Heart left ventricle (tissue), 16 donors: Measurements from ENCODE around the gene ZNF451. TPM values are rescaled to one million over a fixed set of nuclear protein-coding genes. Genes with fewer than 3 reads are reported as not detected.

Source experiments
- ATAC-seq, 4 donors: fragments of 200-7000 bp; cut with Tn5 transposase; one replicate each; pipeline ENCODE4 v1.9.1; 2020 to 2022; ENCODE audit warnings: moderate library complexity in 4 of 4, mild to moderate bottlenecking in 3 of 4, moderate number of reproducible peaks in 1 of 4
- DNase-seq, 5 donors: peaks; one replicate each; pipeline ENCODE4 v3.0.0-alpha.2; 2020
- H3K27ac ChIP-seq, 12 donors: fragments of 200-600 bp; sonication (generic) in 4 of 12; one replicate each; pipeline versions ENCODE4 v1.5.0 to v1.8.0; 2016 to 2022; ENCODE audit warnings: mild to moderate bottlenecking in 2 of 12
- H3K27me3 ChIP-seq, 9 donors: fragments of 200-600 bp; sonication (generic) in 2 of 9; one replicate each; pipeline versions ENCODE4 v1.5.1 to v1.8.0; 2016 to 2022; ENCODE audit warnings: mild to moderate bottlenecking in 3 of 9
- H3K36me3 ChIP-seq, 9 donors: fragments of 200-600 bp; sonication (generic) in 2 of 9; one replicate each; pipeline versions ENCODE4 v1.5.0 to v1.8.0; 2018 to 2022; ENCODE audit warnings: mild to moderate bottlenecking in 2 of 9
- H3K4me1 ChIP-seq, 12 donors: fragments of 200-600 bp; sonication (generic) in 4 of 12; one replicate each; pipeline versions ENCODE4 v1.5.0 to v1.8.0; 2016 to 2022; ENCODE audit warnings: mild to moderate bottlenecking in 3 of 12
- H3K4me3 ChIP-seq, 12 donors: fragments of 200-600 bp; sonication (generic) in 4 of 12; one replicate each; pipeline versions ENCODE4 v1.5.0 to v1.8.0; 2017 to 2022; ENCODE audit warnings: mild to moderate bottlenecking in 9 of 12, moderate library complexity in 4 of 12
- H3K9me3 ChIP-seq, 12 donors: fragments of 200-600 bp; sonication (generic) in 4 of 12; one replicate each; pipeline versions ENCODE4 v1.5.0 to v1.8.0; 2016 to 2022; ENCODE audit warnings: mild to moderate bottlenecking in 1 of 12
- POLR2A ChIP-seq, 2 donors: fragments of 450-650 bp; IDR thresholded peaks; one replicate each; pipeline ENCODE4 v1.6.1; 2017; ENCODE audit warnings: antibody characterized with exemption in 2 of 2, mild to moderate bottlenecking in 2 of 2, moderate library complexity in 2 of 2
- WGBS, 4 donors: extraction: QIAGEN DNeasy Blood & Tissue Kit in 2 of 4; methylation state at CpG; one replicate each; pipeline versions ENCODE4 v1.1.5 to v1.1.7; 2013 to 2018; 5-methylcytosine and 5-hydroxymethylcytosine counted together
- intact Hi-C, 10 donors: fragments of 100-400 bp; cut with DNase I; formaldehyde crosslinking; loops; one replicate each; pipeline versions ENCODE4 v1.11.1 to v1.14.2; 2022
- polyA plus RNA-seq, 2 donors: library from polyadenylated mRNA; stranded (reverse); fragments of 200-250 nt; gene quantifications; one replicate each; pipeline ENCODE4 v1.2.3, GENCODE V29; 2013
- total RNA-seq, 9 donors: library from RNA; depleted of rRNA in 2 of 9; stranded (reverse); fragments of >200 nt in 2 of 9; fragmentation: NEBNext Ultra II Directional in 3 of 9; extraction: Animal tissue kit (Norgen Biotek cat#: 25700) in 3 of 9; gene quantifications; one replicate each; pipeline versions ENCODE4 v1.1.0 to v1.2.4, GENCODE V29; 2016 to 2023
- TF ChIP-seq, protein P1 (sequence below), 12 donors: fragments of 200-600 bp; sonication (generic) in 4 of 12; IDR thresholded peaks; one replicate each; pipeline versions ENCODE4 v1.5.0 to v1.8.0; 2018 to 2022; ENCODE audit warnings: antibody characterized with exemption in 12 of 12, mild to moderate bottlenecking in 5 of 12
- donor health status: ischemic (EF 13 %, LVEDD 7.1; RV severe dilation, severe dysfunction).
- donor health status: healthy with polysubstance abuse.
- donor health status: DM: no; HTN: yes; CAD: no.
- donor health status: DM: no; HTN: no; CAD: no.
- donor health status: ischemic (EF 25% LVEDD 6.9; RV normal size, moderate dysfunction).
- donor health status: ischemic (EF 25% LVEDD 5.7; RV mildly dilated, moderate dysfunction).
- donor health status: healthy.
- donor health status: DM: yes; HTN: yes; CAD: no.
- donor health status: ischemic (EF 35%, LVEDD 5.7; RV mildly dilated, moderate dysfunction).
- donor health status: nonischemic (EF 11% LVEDD 7.7; RV severe dilation, severe dysfunction).
- donor health status: DM: yes; HTN: yes; CAD: no.
- donor health status: PGD.
- donor health status: ischemic (EF 29% LVEDD 5.4; RV normal size, mild dysfunction).
- donor health status: nonischemic (EF 23%, LVEDD 6.1; RV moderate dilation, normal function).

The ZNF451 gene
- total and polyA plus RNA-seq, 11 donors, result 8.8 to 37.1 (median 21.4) TPM

DNA sequence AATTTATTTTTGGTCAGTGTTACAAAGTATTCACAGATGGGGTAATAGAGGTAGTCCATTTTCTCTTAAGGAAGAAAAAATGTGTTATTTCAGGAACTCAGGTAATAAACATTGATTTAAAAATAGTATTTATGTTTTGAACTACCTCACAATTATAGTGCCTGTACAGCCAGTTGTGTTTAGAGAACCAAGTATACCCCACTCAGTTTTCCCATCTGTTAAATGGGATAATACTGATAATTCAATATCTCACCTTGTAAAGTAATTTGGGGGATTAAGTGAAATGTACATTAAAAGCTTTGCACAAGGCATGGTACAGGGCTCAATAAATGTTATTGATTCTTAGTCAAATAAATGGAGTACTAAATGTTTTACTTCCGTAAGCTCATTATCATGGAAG is 4.7 kb downstream of the ZNF451 start:
- Histone ChIP-seq H3K9me3 (no peaks in the 10 kb centered on the region), H3K27me3 (no peaks in the 10 kb centered on the region), H3K27ac (no peak overlapping the region), H3K4me3 (no peak overlapping the region), H3K4me1 (peaks cover 3 to 47% (median 32%) of the 10 kb centered on the region in 12 donors), H3K36me3 (peaks cover 0 to 59% (median 26%) of the 10 kb centered on the region in 9 donors)
- intact Hi-C loops, result no loop called here
- DNase-seq, result no peak
- TF ChIP-seq POLR2A (IDR thresholded peaks at IDR 0.05), result no peak
- TF ChIP-seq, protein P1, sequence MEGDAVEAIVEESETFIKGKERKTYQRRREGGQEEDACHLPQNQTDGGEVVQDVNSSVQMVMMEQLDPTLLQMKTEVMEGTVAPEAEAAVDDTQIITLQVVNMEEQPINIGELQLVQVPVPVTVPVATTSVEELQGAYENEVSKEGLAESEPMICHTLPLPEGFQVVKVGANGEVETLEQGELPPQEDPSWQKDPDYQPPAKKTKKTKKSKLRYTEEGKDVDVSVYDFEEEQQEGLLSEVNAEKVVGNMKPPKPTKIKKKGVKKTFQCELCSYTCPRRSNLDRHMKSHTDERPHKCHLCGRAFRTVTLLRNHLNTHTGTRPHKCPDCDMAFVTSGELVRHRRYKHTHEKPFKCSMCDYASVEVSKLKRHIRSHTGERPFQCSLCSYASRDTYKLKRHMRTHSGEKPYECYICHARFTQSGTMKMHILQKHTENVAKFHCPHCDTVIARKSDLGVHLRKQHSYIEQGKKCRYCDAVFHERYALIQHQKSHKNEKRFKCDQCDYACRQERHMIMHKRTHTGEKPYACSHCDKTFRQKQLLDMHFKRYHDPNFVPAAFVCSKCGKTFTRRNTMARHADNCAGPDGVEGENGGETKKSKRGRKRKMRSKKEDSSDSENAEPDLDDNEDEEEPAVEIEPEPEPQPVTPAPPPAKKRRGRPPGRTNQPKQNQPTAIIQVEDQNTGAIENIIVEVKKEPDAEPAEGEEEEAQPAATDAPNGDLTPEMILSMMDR (IDR thresholded peaks at IDR 0.05), result no peak
- ATAC-seq, result no peak
- 98 to 100% (median 99%) methylated on average over 1 of the region's 1 CpG for WGBS, 4 donors

DNA sequence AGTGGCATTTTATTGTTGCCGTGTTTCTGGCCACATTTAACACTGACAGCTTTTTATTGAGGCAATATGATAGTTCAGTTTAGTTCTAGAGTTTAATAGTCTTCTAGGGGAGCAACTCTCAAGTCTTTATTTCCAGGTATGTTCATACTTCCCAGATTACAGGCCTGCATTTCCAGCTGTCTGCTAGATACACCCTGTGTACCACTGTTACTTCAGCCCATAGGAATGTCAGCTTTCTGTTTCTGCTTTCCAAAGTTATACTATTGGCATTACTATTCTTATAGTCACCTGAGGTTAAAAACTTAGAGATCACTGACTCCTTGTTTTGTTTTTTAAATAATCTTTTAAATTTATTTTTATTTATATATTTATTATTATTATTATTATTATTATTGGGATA is 7.6 kb downstream of the ZNF451 start:
- WGBS, 4 donors, result 73 to 89% (median 80%) methylated on average over 1 of the region's 1 CpG
- Histone ChIP-seq H3K4me3 (no peak overlapping the region), H3K27me3 (no peaks in the 10 kb centered on the region), H3K9me3 (no peaks in the 10 kb centered on the region), H3K4me1 (peaks cover 0 to 34% (median 20%) of the 10 kb centered on the region in 12 donors), H3K27ac (no peak overlapping the region), H3K36me3 (peaks cover 0 to 77% (median 49%) of the 10 kb centered on the region in 9 donors)
- DNase-seq (no peak), ATAC-seq (no peak)
- TF ChIP-seq, protein P1 (IDR thresholded peaks at IDR 0.05), result no peak
- TF ChIP-seq POLR2A (IDR thresholded peaks at IDR 0.05), result no peak
- intact Hi-C loops, result no loop called here

DNA sequence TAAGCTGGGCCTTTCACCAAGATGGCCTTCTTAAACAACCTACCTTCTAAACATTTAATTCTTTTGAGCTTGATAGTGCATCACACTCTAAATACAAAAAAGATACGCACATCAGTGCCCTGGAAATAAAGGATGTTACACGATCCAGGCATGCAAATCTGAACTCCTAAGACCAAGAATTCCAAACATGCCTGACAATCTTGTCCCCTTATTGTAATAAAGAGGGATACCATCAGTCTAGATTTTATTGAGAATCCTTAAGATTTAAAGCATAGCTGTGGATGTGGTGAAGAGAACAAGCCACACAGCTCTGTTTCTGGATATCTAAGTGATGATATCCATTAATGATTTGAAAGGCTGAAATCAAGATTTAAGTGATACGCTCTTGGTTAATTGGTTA is 13.0 kb downstream of the ZNF451 start:
- DNase-seq, result no peak
- no peak overlapping the region for H3K27ac ChIP-seq
- no peak for TF ChIP-seq POLR2A (IDR thresholded peaks at IDR 0.05)
- TF ChIP-seq, protein P1 (IDR thresholded peaks at IDR 0.05), result no peak
- no peaks in the 10 kb centered on the region for H3K9me3 ChIP-seq
- H3K4me1 ChIP-seq, result peaks cover 0 to 25% (median 0%) of the 10 kb centered on the region in 12 donors
- H3K4me3 ChIP-seq, result no peak overlapping the region
- no peaks in the 10 kb centered on the region for H3K27me3 ChIP-seq
- ATAC-seq, result no peak
- H3K36me3 ChIP-seq, result peaks cover 0 to 87% (median 65%) of the 10 kb centered on the region in 9 donors
- intact Hi-C loops, result no loop called here
- WGBS, 4 donors, result 86 to 90% (median 89%) methylated on average over 3 of the region's 3 CpGs

DNA sequence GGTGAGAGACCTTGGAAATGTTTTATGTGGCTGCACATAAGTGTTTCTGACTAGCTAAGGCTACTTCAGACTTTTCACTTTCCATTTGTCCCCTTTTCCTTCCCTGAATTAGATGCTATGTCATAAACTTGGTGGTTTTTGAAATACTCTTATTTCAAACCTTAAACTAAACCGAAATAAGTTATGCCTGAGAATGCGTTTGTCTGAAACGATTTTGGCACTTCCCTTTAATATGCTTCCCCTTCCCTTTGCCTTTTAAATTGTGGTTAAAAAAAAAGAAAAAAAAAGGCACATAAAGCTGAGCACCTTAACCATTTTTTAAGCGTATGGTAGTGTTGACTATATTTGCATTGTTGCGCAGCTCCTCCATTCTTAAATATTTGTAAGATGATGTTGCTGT is 14.3 kb downstream of the ZNF451 start:
- H3K27me3 ChIP-seq, result no peaks in the 10 kb centered on the region
- ATAC-seq (no peak), DNase-seq (no peak)
- H3K4me1 ChIP-seq, result peaks cover 0 to 38% (median 0%) of the 10 kb centered on the region in 12 donors
- H3K27ac ChIP-seq, result no peak overlapping the region
- TF ChIP-seq, protein P1 (IDR thresholded peaks at IDR 0.05), result no peak
- TF ChIP-seq POLR2A (IDR thresholded peaks at IDR 0.05), result no peak
- peaks cover 0 to 82% (median 51%) of the 10 kb centered on the region in 9 donors for H3K36me3 ChIP-seq
- WGBS, 4 donors, result 80 to 86% (median 83%) methylated on average over 5 of the region's 5 CpGs
- no peak overlapping the region for H3K4me3 ChIP-seq
- intact Hi-C loops, result no loop called here
- no peaks in the 10 kb centered on the region for H3K9me3 ChIP-seq
